H1 (cell line): ENCODE measurements around the gene PXDC1. TPM values are rescaled to one million over a fixed set of nuclear protein-coding genes. Genes with fewer than 3 reads are reported as not detected.
A peak's percentile ranks its signal among the peaks of the same experiment; 100 is the strongest.

Experiments used
- CTCF ChIA-PET: fragments of 300-600 bp; sonication (Branson Sonifier 250); formaldehyde crosslinking; loops from one replicate; lab custom pipeline; 2021; ENCODE audit not compliant: partially characterized antibody; lab: Charles Lee
- POLR2A ChIA-PET: fragments of 300-600 bp; sonication (Branson Sonifier 250); formaldehyde crosslinking; loops from one replicate; lab custom pipeline; 2021; ENCODE audit warnings: inconsistent platforms; ENCODE audit not compliant: partially characterized antibody; lab: Charles Lee
- DNase-seq, 2 experiments: peaks; one replicate each; pipeline versions ENCODE4 v3.0.0 to v3.0.0-alpha.2; 2010 to 2022; ENCODE audit warnings: low spot score in 2 of 2, low read depth in 1 of 2, mixed read lengths in 1 of 2
- FAIRE-seq: peaks from 2 replicates; lab custom pipeline; 2011; peaks lifted over from hg19 to GRCh38; lab: Jason Lieb, UNC
- H2AFZ ChIP-seq: 2 replicates; pipeline ENCODE4 v1.8.1; 2012; ENCODE audit warnings: low read length, inconsistent platforms
- H2AK5ac ChIP-seq: 2 replicates; pipeline ENCODE4 v1.6.1; 2013; ENCODE audit warnings: low read depth, low read length
- H2BK120ac ChIP-seq: replicated peaks from 2 replicates; pipeline ENCODE3; 2013; ENCODE audit warnings: low read depth, low read length, inconsistent platforms
- H2BK12ac ChIP-seq: 2 replicates; pipeline ENCODE4 v1.6.1; 2013; ENCODE audit warnings: low read depth, low read length
- H2BK15ac ChIP-seq: 2 replicates; pipeline ENCODE4 v1.6.1; 2013; ENCODE audit warnings: low read length
- H2BK20ac ChIP-seq: 2 replicates; pipeline ENCODE4 v1.6.1; 2013; ENCODE audit warnings: low read length
- H2BK5ac ChIP-seq: 2 replicates; pipeline ENCODE4 v1.6.1; 2013; ENCODE audit warnings: low read depth, low read length
- H3K14ac ChIP-seq: 2 replicates; pipeline ENCODE4 v1.6.1; 2013; ENCODE audit warnings: inconsistent platforms; ENCODE audit not compliant: insufficient read length
- H3K18ac ChIP-seq: 2 replicates; pipeline ENCODE4 v1.6.1; 2013; ENCODE audit warnings: low read length; ENCODE audit errors: extremely low read depth
- H3K23ac ChIP-seq: 2 replicates; pipeline ENCODE4 v1.6.1; 2013; ENCODE audit warnings: inconsistent platforms; ENCODE audit not compliant: insufficient read length
- H3K23me2 ChIP-seq: 2 replicates; pipeline ENCODE4 v1.6.1; 2013; ENCODE audit warnings: low read depth, low read length
- H3K27ac ChIP-seq: 2 replicates; pipeline ENCODE4 v1.6.1; 2011; ENCODE audit warnings: low read depth, low read length, inconsistent platforms
- H3K27me3 ChIP-seq, 4 experiments: replicated peaks in 1 of 4; 1 replicate in 1 of 4; 2 replicates in 3 of 4; pipeline versions ENCODE4 v1.6.1 to v1.8.1; 2011 to 2013; ENCODE audit warnings: low read length in 3 of 4, mild to moderate bottlenecking in 3 of 4, inconsistent platforms in 2 of 4, mixed read lengths in 2 of 4, moderate library complexity in 1 of 4; ENCODE audit not compliant: control insufficient read depth in 3 of 4, insufficient read depth in 3 of 4; ENCODE audit errors: extremely low read depth in 1 of 4
- H3K36me3 ChIP-seq, 4 experiments: 2 replicates each; pipeline versions ENCODE4 v1.6.1 to v1.8.1; 2011 to 2013; ENCODE audit warnings: mild to moderate bottlenecking in 4 of 4, low read length in 3 of 4, moderate library complexity in 2 of 4, control low read depth in 1 of 4, inconsistent platforms in 1 of 4; ENCODE audit not compliant: insufficient read depth in 4 of 4, control insufficient read depth in 2 of 4
- H3K4ac ChIP-seq: replicated peaks from 2 replicates; pipeline ENCODE3; 2013; ENCODE audit warnings: low read length, low read depth, mixed read lengths, inconsistent platforms; ENCODE audit not compliant: insufficient read length
- H3K4me1 ChIP-seq, 4 experiments: replicated peaks in 1 of 4; 1 replicate in 1 of 4; 2 replicates in 3 of 4; pipeline versions ENCODE4 v1.6.1 to v1.8.1; 2011 to 2013; ENCODE audit warnings: low read length in 3 of 4, inconsistent platforms in 2 of 4, mixed read lengths in 1 of 4; ENCODE audit not compliant: insufficient read depth in 4 of 4, control insufficient read depth in 3 of 4
- H3K4me2 ChIP-seq, 2 experiments: 2 replicates each; pipeline versions ENCODE4 v1.6.1 to v1.8.1; 2011 to 2013; ENCODE audit warnings: low read depth in 2 of 2, low read length in 2 of 2, control low read depth in 1 of 2, inconsistent platforms in 1 of 2, mild to moderate bottlenecking in 1 of 2; ENCODE audit not compliant: insufficient read depth in 1 of 2
- H3K4me3 ChIP-seq, 4 experiments: fragments of 200-600, 300-600 bp in 1 of 4; sonication (generic), shearing (Covaris generic), sonication (Bioruptor Twin) in 1 of 4; 2 replicates each; pipeline versions ENCODE4 v1.5.1 to v1.8.1; 2011 to 2016; ENCODE audit warnings: low read length in 4 of 4, low read depth in 3 of 4, control low read depth in 2 of 4, inconsistent platforms in 2 of 4, mild to moderate bottlenecking in 2 of 4, mixed read lengths in 1 of 4, moderate library complexity in 1 of 4; ENCODE audit not compliant: insufficient read depth in 2 of 4; ENCODE audit errors: extremely low read depth in 1 of 4
- H3K56ac ChIP-seq: replicated peaks from 2 replicates; pipeline ENCODE3; 2013; ENCODE audit warnings: low read depth, mild to moderate bottlenecking, mixed read lengths, low read length, inconsistent platforms; ENCODE audit not compliant: insufficient read length
- H3K79me1 ChIP-seq: 2 replicates; pipeline ENCODE4 v1.6.1; 2013; ENCODE audit warnings: low read depth, low read length, control low read depth
- H3K79me2 ChIP-seq, 2 experiments: 2 replicates each; pipeline versions ENCODE4 v1.6.1 to v1.8.1; 2012 to 2013; ENCODE audit warnings: low read length in 2 of 2, mild to moderate bottlenecking in 2 of 2, inconsistent platforms in 1 of 2; ENCODE audit not compliant: insufficient read depth in 2 of 2, control insufficient read depth in 1 of 2
- H3K9ac ChIP-seq, 4 experiments: replicated peaks in 1 of 4; 1 replicate in 1 of 4; 2 replicates in 3 of 4; pipeline versions ENCODE4 v1.6.1 to v1.8.1; 2011 to 2013; ENCODE audit warnings: low read depth in 3 of 4, low read length in 3 of 4, control low read depth in 2 of 4, mild to moderate bottlenecking in 2 of 4, moderate library complexity in 2 of 4, inconsistent platforms in 1 of 4; ENCODE audit errors: extremely low read depth in 1 of 4
- H3K9me3 ChIP-seq, 2 experiments: 2 replicates each; pipeline versions ENCODE4 v1.6.1 to v1.8.1; 2012 to 2013; ENCODE audit warnings: mild to moderate bottlenecking in 2 of 2, moderate library complexity in 2 of 2, control low read depth in 1 of 2, inconsistent platforms in 1 of 2, low read depth in 1 of 2, low read length in 1 of 2, mixed read lengths in 1 of 2; ENCODE audit not compliant: insufficient read depth in 2 of 2
- H4K20me1 ChIP-seq, 2 experiments: replicated peaks in 1 of 2; 2 replicates each; pipeline versions ENCODE3 to v1.8.1; 2011 to 2013; ENCODE audit warnings: inconsistent platforms in 2 of 2, low read length in 2 of 2, mild to moderate bottlenecking in 1 of 2; ENCODE audit not compliant: insufficient read depth in 2 of 2, control insufficient read depth in 1 of 2
- H4K5ac ChIP-seq: 2 replicates; pipeline ENCODE4 v1.6.1; 2013; ENCODE audit warnings: low read length, low read depth, mixed read lengths, inconsistent platforms; ENCODE audit not compliant: insufficient read length
- H4K8ac ChIP-seq: 2 replicates; pipeline ENCODE4 v1.8.0; 2013; ENCODE audit warnings: mild to moderate bottlenecking, moderate library complexity, low read length, inconsistent platforms; ENCODE audit not compliant: insufficient read depth; ENCODE audit errors: extremely low read depth
- H4K91ac ChIP-seq: replicated peaks from 2 replicates; pipeline ENCODE3; 2013; ENCODE audit warnings: low read length, mixed read lengths, inconsistent platforms; ENCODE audit not compliant: insufficient read length
- CHD2 ChIP-seq: IDR thresholded peaks from 2 replicates; pipeline ENCODE4 v1.6.1; 2012; ENCODE audit warnings: low read length, improper control_type of control experiment
- CREB1 ChIP-seq: IDR thresholded peaks from 2 replicates; pipeline ENCODE4 v1.6.1; 2012; ENCODE audit warnings: inconsistent platforms
- E2F6 ChIP-seq: IDR thresholded peaks from 2 replicates; pipeline ENCODE4 v1.6.1; 2012; ENCODE audit warnings: inconsistent platforms
- HDAC2 ChIP-seq, 2 experiments: fragments of 300-600 bp in 1 of 2; sonication (generic) in 1 of 2; IDR thresholded peaks; 2 replicates each; pipeline ENCODE4 v1.6.1; 2011 to 2012; ENCODE audit warnings: low read depth in 2 of 2, low read length in 2 of 2, mild to moderate bottlenecking in 2 of 2, moderate library complexity in 2 of 2, borderline replicate concordance in 1 of 2, inconsistent platforms in 1 of 2
- KDM4A ChIP-seq: IDR thresholded peaks from one replicate; pipeline ENCODE4 v1.7.1; 2012; ENCODE audit warnings: low read depth, mild to moderate bottlenecking, moderate library complexity, low read length, inconsistent platforms; ENCODE audit not compliant: severe bottlenecking
- PHF8 ChIP-seq: fragments of 200-600 bp; sonication (generic); conservative IDR thresholded peaks from 2 replicates; pipeline ENCODE4 v1.7.1; 2012; ENCODE audit warnings: low read depth, mild to moderate bottlenecking, inconsistent platforms, low read length, moderate library complexity
- WGBS, 2 experiments: shearing (Covaris generic) in 1 of 2; methylation state at CpG; one replicate each; pipeline versions ENCODE4 v1.1.6 to v1.1.7; 2013 to 2015; ENCODE audit warnings: low lambda C conversion rate in 2 of 2, mixed read lengths in 2 of 2, inconsistent platforms in 1 of 2, low coverage in 1 of 2, missing lambda C conversion rate in 1 of 2; ENCODE audit not compliant: insufficient replicate concordance in 2 of 2, insufficient coverage in 1 of 2, insufficient read length in 1 of 2; ENCODE audit errors: extremely low coverage in 1 of 2, missing lambda C conversion rate in 1 of 2; 5-methylcytosine and 5-hydroxymethylcytosine counted together
- long read RNA-seq, 2 experiments: library from RNA in 1 of 2; library from capped mRNA in 1 of 2; stranded (forward); transcript quantifications; one replicate each; pipeline ENCODE4 v2.0.0, GENCODE V29; 2021; ENCODE audit warnings: inconsistent platforms in 1 of 2
- polyA minus RNA-seq, 3 experiments: library from RNA; depleted of rRNA, polyadenylated mRNA; stranded (reverse); fragments of >200 nt; gene quantifications; 1 replicate in 2 of 3; 2 replicates in 1 of 3; pipeline ENCODE4 v1.2.3, GENCODE V29; 2011
- polyA plus RNA-seq, 7 experiments: library from polyadenylated mRNA; depleted of rRNA in 3 of 7; stranded (reverse) in 5 of 7; unstranded in 2 of 7; fragments of >200 nt in 5 of 7; fragments of 200-250 nt in 2 of 7; gene quantifications; 1 replicate in 5 of 7; 2 replicates in 1 of 7; 4 replicates in 1 of 7; pipeline versions ENCODE4 v1.2.1 to v1.2.3, GENCODE V29; 2011 to 2013; ENCODE audit warnings: missing spikeins in 2 of 7, mixed read lengths in 2 of 7
- total RNA-seq: library from RNA; stranded (reverse); fragmentation: NEBNext Ultra II Directional; extraction: Animal tissue kit (Norgen Biotek cat#: 25700); gene quantifications from 2 replicates; pipeline ENCODE4 v1.2.1, GENCODE V29; 2021
- TF ChIP-seq, protein P1 (sequence below): IDR thresholded peaks from 2 replicates; pipeline ENCODE4 v1.6.1; 2012; ENCODE audit warnings: inconsistent platforms

Gene PXDC1, protein sequence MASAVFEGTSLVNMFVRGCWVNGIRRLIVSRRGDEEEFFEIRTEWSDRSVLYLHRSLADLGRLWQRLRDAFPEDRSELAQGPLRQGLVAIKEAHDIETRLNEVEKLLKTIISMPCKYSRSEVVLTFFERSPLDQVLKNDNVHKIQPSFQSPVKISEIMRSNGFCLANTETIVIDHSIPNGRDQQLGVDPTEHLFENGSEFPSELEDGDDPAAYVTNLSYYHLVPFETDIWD
- total RNA-seq: 1.7 TPM in 2 replicates
- polyA plus RNA-seq (2011; rRNA removed): 2.0 and 2.1 TPM in 2 replicates
- 1.1 TPM for polyA plus RNA-seq (2011; cell fraction: cytosol; rRNA removed)
- 1.6 TPM for polyA plus RNA-seq (2011; cell fraction: nucleus; rRNA removed)
- 2.2 to 3.2 TPM (median 2.6 TPM) in 4 replicates for polyA plus RNA-seq (2012, experiment 1 of 2)
- polyA plus RNA-seq (2012, experiment 2 of 2): 3.2 TPM
- 1.5 TPM for polyA plus RNA-seq (2013, experiment 1 of 2)
- polyA plus RNA-seq (2013, experiment 2 of 2): 1.6 TPM
- 0.95 and 1.1 TPM in 2 replicates for polyA minus RNA-seq (2011; rRNA and poly(A)+ RNA removed)
- 1.8 TPM for polyA minus RNA-seq (2011; cell fraction: cytosol; rRNA and poly(A)+ RNA removed)
- polyA minus RNA-seq (2011; cell fraction: nucleus; rRNA and poly(A)+ RNA removed): 1.9 TPM
- long read RNA-seq, experiment 1, partial matches to known transcripts: 1 of 1 reads
- long read RNA-seq, experiment 1, other reads (novel, unspliced or antisense): 0 of 1 reads
- long read RNA-seq, experiment 2: 0 reads

DNA sequence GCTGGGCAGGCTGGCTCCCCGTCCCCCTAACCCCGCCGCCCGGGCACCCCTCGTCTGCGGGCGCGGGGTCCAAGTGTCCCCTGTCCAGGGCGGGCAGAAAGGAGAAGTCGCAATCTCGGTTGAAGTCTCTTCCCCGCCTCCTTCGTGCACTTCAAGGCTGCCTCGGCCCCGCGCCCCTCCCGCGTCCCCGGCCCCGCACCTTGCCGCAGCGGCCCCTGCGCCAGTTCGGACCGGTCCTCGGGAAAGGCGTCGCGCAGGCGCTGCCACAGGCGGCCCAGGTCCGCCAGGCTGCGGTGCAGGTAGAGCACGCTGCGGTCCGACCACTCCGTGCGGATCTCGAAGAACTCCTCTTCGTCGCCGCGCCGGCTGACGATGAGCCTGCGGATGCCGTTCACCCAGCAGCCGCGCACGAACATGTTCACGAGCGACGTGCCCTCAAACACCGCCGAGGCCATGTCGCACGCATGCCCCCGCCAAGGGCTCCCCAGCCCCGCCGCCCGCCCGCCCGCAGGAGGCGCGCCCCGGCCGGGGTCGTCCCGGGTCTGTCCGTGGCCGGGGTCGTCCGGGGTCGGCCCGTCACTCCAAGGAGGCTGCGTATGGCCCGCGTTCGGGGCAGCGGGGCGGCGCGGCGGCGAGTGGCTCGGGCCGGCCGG lies at the start of gene PXDC1:
Gene PXDC1 (minus strand): TSS at position 637 of the 653 bp plus-strand sequence. CDS start 182 bp downstream, at position 455.
- FAIRE-seq: no peak
- peak within 1 kb of the TSS; percentile 35 to 75 (median 52) for H3K4me3 ChIP-seq
- H2BK120ac ChIP-seq: no peak within 1 kb of the TSS
- H3K18ac ChIP-seq: peak within 1 kb of the TSS; percentile 90; the same call in 1 of the 2 replicates
- CTCF ChIA-PET: interaction anchor here (5.6 to 8.8 kb wide), 2 partner anchors 98 to 228 kb away, joined by 47 to 82 read pairs; partner anchors contain the start of gene FAM50B
- H3K27me3 ChIP-seq: peaks cover 12 to 53% (median 42%) of the 10 kb centered on the region in 4 experiments
- peak in 1 of 2 experiments; percentile 70 for DNase-seq
- H3K9ac ChIP-seq: peak within 1 kb of the TSS in 2 of 4 experiments; percentile 4 to 8; a peak in 2 of 7 replicates
- no peak within 1 kb of the TSS for H3K14ac ChIP-seq
- H3K4me2 ChIP-seq: peak within 1 kb of the TSS; percentile 74 to 96
- H2AK5ac ChIP-seq: no peak within 1 kb of the TSS
- H4K5ac ChIP-seq: no peak within 1 kb of the TSS
- peaks cover 19% of the 10 kb centered on the region; the same call in 1 of the 2 replicates for H3K23me2 ChIP-seq
- no peak within 1 kb of the TSS; the same call in 1 of the 2 replicates for H2BK5ac ChIP-seq
- POLR2A ChIA-PET: interaction anchor here (1.3 kb wide), 1 partner anchor 20 kb away, joined by 3 read pairs; no protein-coding TSS in a partner anchor
- H3K56ac ChIP-seq: no peak within 1 kb of the TSS
- H3K27ac ChIP-seq: no peak within 1 kb of the TSS
- peak within 1 kb of the TSS; percentile 45; the same call in 1 of the 2 replicates for H4K8ac ChIP-seq
- no peaks in the 10 kb centered on the region for H3K36me3 ChIP-seq
- peak within 1 kb of the TSS; percentile 79 for H4K91ac ChIP-seq
- peak within 1 kb of the TSS; percentile 61; the same call in 1 of the 2 replicates for H2BK15ac ChIP-seq
- H3K79me1 ChIP-seq: no peaks in the 10 kb centered on the region
- H3K79me2 ChIP-seq: no peaks in the 10 kb centered on the region
- peak within 1 kb of the TSS; percentile 80; the same call in 1 of the 2 replicates for H2BK12ac ChIP-seq
- H4K20me1 ChIP-seq: peaks cover 0 to 2% of the 10 kb centered on the region in 2 experiments
- peak within 1 kb of the TSS; percentile 50 for H3K4ac ChIP-seq
- WGBS, 2 experiments: 4% methylated on average over 39 of the region's 88 CpGs; no CpG with 5 or more reads in 1 of the 2 experiments
- no peak within 1 kb of the TSS for H2BK20ac ChIP-seq
- H3K4me1 ChIP-seq: peaks cover 1 to 17% (median 5%) of the 10 kb centered on the region in 4 experiments; a peak in 6 of 7 replicates
- H3K23ac ChIP-seq: no peak within 1 kb of the TSS
- no peaks in the 10 kb centered on the region for H3K9me3 ChIP-seq
- no peak within 1 kb of the TSS for H2AFZ ChIP-seq
- TF ChIP-seq, protein P1, sequence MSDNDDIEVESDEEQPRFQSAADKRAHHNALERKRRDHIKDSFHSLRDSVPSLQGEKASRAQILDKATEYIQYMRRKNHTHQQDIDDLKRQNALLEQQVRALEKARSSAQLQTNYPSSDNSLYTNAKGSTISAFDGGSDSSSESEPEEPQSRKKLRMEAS: peak; percentile 95
- TF ChIP-seq CREB1 (no peak), CHD2 (no peak), PHF8 (0 out of 2 replicates have a peak, but pooled peaks have one; percentile 18), KDM4A (peak; percentile 37), E2F6 (peak; percentile 85), HDAC2 (IDR thresholded peaks at IDR 0.05; ENCODE audit: borderline replicate concordance in 1 of 2, low read depth in 2 of 2, low read length in 2 of 2) (no peak)
